HG03175 (cell line): ENCODE results near the gene VSIR.

Source experiments
- ATAC-seq: cut with Tn5 transposase; IDR thresholded peaks from one replicate; pipeline ENCODE4 v1.9.1; 2021; ENCODE audit warnings: mild to moderate bottlenecking, moderate library complexity; ENCODE audit not compliant: unreplicated experiment

The VSIR gene

DNA sequence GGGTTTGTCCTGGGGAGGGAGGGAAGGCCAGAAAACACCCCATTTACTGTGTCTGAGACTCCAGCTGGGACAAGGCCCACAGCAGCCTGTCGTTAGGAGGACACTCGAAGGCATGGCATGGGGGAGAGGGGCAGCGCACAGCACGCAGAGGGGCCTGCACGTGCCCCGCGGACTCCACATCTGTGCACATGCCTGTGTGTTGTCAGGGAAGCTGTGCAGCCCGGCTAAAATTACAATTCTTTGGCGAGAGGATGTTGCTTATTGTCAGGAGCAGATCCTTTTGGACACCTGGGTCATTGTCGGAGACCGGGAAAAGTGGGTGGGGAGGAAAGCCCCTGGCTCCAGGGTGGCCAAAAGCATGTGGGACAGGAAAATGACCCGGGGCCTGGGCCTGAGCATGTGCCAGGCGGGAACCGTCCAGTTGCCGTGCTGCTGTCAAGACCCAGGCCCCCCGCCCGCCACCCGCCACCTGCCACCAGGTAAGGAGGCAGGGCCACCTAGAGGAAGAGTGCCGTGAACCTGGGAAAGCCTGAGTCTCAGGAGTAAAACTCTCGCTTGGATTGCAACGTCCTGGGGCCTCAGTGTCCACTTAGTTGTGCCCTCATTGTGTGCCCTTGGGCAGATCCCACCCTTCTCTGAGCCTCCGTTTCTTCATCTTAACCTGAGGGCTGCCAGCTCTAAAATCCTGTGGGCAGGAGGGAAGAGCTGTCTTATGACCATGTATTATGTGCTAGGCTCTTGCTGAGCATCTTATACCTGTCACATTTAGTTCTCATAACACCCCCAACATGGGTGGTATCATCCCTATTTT is 7.2 kb downstream of the VSIR start:
- ATAC-seq, result no peak

DNA sequence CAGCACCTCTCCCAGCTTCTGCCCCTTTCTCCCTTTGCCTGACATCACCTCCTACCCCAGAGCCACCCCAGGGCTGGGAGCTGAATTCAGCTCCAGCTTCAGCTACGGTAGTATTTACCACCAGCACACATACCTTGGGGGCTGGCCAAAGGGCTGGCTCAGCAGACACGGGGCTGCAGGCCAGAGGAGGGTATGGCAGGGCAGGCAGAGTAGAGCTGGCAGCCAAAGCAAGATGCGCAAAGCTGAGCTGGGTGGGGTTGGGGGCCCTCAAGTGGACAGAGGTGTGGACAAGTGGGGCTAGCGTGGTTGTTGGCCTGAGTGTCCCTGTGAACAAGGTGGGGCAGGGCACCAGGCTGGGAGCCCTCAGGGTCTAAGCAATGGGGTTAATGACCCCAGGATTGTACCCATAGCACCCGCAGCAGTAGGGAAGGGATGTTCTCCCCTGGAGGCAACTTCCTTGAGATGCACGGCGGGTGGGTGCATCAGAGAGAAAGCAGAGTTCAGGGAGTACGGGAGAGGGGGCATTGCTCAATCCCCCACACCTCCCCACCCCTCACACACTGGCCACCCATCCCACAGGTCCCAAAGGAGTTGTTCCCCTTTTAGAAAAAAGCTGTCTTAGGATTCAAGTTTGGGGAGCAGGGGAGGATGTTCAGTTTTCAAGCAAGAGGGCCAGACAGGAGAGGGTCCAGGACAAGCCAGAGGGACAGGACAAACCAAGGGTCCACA is 8.0 kb downstream of the VSIR start:
- no peak for ATAC-seq

DNA sequence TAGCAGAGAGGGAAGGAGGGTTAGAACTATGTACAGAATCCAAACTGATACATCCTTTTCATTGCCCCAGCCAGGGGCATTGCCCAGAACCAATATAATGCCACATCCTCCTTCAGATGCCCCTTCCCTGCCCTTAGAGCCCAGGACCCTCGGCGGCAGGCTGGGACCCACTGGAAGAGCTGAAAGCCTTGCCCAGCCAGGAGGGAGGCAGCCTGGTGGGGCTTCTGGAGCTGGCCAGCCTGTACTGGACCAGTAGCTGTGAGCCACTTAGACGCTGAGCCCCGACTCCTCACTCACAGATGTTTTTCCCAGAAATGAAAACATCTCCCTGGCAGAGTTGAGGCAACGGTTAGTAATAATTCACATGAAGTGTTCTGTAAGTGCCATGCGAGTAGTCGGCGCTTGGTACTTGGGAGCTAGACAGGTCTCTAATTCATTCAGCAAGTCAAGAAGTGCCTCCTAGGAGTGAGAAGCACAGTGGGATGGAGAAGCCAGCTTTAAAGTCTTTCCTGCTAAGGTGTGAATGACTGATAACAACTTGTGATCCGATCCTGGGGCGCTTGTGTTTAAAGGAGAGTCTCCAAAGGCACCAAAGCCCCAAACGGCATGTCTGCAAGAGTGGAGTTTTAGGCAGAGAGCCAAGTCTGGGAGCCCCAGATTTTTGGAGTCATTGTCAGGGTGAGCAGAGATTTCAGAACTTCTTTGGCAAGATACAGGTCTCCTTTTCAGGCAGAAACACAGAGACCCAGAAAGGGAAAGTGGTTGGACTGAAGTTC is 9.8 kb downstream of the VSIR start:
- no peak for ATAC-seq

DNA sequence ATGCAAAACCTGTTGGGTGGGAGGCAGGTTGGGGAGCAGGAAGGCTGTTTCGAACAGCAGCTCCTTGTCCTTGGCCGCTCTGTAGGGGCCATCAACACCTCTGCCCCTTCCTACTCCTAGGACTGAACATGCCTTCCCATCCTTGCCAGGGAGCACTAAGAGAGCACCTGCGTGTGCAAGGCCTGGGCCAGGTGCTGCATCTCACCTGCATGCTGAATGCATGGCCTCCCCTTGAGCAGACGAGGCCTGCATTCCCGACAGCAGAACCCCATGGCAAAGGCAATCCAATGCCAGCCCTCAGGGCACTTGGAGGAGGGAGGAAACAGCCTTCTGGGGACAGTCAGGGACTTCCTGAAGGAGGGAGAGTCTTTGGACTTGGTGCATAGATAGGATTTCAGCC is 11.0 kb downstream of the VSIR start:
- ATAC-seq, result no peak

DNA sequence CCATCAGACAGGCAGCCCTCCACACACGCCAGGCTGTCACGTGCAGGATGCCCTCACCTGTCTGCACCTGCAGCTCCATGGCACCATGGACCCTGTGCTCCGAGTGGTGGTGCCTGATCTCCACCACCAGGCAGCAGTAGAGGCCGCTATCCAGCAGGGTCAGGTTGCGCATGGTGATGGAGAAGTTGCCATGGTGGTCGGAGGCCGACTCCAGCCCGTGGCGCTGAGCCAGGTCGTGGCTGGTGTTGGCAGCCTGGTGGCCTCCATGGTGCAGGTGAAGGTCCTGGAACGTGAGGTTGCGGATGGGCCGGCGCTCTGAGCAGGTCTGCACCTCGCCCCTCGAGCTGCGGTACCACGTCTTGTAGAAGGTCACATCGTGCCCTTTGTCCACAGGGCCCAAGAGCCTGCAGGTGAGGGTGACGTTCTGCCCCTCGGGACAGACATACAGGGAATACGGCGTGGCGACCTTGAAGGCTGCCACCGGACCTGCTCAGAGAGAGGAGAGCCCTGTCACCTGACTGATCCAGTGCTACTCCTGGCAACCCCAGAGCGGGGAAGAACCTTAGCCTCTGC is 11.7 kb downstream of the VSIR start:
- no peak for ATAC-seq

DNA sequence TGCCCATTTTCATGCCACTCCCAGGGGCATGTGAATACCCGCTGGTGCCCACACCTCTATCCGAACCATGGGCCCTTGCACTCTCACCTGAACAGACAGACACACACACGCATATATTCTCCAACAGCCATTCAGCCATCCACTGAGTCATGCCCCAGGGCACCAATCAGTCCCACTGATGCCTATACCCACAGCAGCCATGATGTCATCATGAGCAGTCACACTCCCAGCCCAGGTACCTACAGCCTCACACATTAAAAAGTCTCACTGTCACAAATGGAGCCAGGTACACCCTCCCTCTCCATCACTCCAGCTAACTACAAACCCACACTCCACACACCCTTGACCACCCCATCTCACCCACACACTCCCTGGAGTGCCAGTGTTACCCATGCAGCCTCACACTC is 12.2 kb downstream of the VSIR start:
- no peak for ATAC-seq

DNA sequence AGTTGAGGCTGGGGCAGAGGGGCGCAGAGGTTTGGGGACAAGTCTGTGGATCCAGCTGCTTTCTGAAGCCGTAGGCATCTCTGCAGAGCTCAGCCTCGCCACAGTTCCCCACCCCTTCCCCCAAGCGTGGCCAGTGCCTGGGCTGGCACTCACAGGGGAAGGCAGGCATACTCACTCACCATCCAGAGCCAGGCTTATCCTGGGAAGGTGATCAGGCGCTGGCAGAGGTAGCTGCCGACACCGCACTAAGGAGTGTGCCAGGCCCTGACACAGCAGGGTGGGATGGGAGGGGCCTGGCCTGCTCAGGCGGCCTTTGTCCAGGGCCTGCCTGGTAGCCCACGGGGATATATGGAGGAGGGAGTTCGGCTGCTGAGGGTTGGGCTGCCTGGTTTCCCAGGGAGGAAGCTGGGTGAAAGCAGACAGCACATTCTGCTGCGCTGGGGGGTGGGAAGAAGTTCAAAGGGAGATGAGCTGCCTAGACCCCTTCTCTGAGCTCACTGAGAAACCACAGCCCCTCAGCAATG is 15.9 kb downstream of the VSIR start:
- ATAC-seq, result no peak

DNA sequence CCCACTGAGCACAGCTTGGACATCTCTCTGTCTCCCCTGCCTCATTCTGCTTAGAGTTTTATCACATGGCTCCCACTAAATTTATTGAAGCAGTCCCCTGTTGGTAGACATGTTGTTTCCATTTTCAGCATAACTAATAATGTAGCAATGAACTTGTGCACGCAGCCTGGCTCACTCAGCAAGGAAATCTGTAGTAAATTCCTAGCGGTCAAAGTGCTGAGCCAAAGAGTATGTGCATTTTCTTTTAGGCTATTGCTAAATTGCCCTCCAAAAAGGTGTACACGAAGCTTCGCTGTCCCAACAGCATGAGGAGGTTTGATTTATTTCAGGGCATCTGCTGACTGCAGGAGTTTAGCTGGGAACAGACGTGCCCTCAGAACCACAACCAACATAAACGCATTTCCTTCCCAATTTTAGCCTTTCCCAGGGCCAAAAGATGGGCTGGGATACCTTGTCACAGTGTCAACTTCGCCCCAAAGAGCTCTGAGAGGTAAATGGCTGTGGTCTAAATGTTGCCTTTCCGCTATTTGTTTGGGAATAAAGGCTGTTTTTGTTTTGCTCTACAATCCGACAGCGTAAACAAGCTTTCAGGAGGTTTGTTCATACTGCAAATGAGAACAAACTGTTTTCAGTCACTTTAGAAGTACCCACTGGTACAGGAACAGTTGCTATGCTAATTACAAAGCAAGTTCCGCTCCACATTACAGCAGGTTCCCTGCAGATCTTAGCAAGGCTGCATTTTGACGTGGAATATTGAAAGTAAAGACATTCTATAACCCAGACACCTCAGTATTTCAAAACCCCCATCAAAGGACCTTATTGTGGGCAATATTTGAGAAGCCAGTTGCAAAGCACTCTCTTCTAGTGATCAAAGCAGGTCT is 16.8 kb downstream of the VSIR start:
- ATAC-seq, result no peak

DNA sequence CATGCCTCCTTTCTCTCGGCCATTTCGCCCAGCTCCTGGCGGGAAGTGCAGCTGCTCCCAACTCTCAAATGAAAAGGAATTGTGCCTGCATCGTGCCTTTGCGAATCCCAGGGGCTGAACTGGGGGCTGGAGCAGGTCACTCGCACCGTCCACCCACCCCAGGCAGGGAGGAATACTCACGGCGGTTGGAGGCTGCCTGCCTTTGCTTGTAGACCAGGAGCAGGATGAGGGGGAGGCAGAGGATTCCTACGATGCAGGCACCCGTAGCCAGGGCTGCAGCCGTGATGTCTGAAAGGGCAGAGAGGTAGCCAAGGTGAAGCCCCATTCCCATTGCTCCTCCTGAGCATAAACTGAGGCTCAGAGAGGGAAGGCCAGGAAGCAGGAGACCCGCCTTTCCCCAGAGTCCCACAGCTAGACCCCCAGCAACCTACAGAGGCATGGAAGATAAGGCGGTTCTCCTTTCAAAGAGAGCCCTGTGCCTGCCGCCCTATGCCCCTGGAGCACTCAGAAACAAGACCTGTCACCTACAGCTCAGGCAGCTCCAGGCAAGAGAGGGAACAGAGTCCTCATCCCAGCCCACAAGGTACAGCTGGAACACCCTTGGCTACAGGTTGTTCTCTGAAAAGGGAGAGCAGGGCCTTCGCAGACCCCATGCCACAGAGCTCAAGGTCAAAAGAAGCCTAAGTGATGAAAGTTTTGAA is 18.0 kb downstream of the VSIR start:
- no peak for ATAC-seq

DNA sequence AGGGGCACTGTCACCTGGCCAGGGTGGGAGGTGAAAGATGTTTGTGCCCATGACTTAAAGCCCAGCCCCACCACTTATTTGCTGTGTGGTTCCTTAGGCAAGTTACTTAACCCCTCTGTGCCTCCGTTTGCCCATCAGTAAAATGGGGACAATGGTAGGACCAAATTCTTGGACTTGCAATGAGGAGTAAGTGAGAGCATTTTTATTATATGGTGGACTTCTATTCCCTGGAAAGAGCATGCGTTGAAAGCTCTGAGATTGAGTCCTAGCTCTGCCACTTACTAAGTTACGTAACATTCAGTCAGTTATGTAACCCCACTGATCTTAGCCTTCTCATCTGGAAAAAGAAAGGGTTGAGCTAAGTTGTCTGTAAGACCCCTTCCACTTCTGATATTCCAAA is 18.8 kb downstream of the VSIR start:
- no peak for ATAC-seq

DNA sequence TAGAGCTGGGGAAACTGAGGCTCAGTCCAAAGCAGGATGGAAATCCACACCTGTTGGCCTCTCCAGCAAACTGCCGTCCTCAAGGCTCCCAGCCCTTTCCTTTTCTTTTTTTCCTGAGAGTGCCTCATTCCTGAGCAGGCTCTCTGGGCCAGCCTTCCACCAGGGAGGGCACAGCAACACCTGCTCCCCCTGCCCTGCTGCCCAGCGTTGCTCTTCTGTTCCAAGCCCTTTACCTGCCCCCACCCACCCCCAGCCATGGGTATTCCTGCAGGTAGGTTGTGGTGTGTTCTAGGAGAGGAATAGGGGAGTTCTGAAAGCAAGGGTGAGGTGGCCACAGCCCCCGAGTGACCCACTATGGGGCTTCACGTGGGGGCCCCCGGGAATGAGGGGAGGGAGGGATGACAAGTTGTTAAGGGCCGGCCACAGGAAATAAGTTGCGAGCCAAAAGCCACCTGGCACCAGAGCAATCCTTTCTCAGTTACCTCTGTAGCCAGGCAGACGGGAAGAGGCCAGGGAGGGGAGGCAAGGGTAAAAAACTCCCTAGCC is 19.3 kb downstream of the VSIR start:
- no peak for ATAC-seq

DNA sequence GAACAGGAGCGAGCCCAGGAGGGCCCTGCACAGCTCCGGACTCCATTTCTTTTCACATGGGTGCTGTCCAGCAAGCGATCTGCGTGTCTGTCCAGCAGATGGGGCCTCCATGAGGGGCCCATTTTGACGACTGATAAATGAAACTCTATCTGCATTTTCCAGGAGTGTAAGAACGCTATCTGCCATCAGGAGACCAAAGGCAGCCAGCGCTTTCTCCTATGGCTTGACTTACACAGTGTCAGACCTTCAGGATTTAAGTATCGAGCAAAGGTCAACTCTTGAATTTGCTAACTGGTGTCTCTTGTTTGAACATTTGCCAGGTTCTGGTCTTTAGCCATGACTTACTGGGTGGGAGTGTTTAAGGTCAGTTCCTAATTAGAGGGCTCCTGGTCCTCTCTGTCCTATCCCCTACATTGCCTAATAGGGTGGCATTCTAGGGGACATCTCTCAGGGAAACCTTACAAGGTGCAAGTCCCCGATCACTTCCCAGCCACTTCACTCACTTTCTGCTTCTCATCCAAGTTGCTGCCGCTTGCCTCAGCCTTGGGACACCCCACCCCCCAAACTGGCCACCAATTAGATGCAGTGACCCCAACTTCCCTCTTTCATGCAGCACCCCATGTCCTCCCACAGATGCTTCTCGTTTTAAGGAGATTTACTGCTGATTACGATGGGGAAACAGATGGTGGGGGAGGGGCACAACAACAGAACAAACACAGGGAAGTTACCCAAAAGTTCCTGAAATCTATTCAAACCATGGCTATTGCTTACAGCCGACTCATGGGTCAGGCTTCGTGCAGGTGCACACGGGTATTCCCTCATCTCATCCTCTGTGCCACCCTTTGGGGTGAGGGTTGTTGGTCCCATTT is 20.0 kb downstream of the VSIR start:
- ATAC-seq, result no peak

DNA sequence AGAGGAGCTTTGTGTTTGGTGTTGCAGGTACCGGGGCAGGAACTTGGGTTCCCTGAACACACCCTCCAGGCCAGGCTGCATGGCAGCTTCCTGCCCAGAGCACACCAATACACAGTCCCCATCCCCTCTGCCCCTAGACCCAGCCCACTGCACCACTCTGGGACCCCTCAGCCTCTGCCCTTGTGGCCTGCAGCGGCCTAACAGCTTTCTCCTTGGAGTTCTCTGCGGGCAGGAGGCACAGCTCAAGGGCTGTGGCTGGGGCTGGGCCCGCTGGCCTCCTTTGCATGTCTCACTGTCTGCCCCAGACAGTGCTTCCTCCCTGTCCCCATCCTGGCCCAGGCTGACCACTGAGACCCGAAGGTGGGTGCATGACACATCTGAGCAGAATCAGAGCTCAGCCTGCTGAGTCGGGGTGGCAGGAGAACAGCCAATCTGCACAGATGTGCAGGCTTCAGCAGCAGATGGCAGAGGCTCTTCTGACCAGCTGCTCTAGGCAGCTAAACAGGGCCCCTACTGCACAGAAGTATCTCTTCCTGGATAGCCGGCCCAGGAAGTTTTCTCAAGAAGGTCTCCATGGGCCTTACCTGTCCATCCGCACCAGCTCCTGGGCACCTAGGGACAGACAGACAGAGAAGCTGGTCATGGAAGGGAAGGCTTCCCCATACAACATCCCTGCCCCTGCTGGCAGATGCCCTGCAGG is 20.8 kb downstream of the VSIR start:
- ATAC-seq, result no peak

DNA sequence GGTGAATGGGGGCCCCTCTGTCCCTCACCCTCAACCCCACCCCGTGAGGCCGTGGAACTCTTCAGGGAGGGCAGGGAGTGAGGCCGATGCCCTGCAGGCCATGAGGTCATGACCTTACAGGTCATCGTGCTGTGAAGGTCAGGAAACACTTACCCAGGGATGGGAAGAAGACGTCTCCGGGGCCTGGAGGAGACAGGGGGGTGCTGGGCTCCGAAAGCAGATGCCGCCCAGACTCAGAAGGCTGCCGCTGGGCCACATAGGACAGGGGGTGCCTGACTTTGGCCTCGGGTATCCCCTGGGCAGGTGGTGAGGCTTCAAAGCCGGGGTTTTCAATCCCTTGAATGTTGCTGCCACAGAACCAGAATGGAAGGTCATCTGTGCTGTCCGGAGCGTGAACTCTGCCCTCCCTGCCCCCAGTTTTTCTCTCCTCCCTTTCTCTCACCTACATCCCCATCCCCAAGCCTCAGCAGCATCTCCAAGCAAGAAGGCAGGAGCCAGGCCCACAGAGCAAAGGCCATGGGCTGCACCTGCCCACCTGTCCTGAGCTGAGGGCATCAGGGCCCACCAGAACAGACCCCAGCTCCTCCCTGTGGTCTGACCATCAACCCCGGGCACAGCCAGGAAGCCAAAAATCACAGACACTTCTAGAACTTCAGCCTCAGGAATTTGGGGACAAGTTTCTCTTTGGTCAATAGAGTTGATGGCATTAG is 21.6 kb downstream of the VSIR start:
- no peak for ATAC-seq

DNA sequence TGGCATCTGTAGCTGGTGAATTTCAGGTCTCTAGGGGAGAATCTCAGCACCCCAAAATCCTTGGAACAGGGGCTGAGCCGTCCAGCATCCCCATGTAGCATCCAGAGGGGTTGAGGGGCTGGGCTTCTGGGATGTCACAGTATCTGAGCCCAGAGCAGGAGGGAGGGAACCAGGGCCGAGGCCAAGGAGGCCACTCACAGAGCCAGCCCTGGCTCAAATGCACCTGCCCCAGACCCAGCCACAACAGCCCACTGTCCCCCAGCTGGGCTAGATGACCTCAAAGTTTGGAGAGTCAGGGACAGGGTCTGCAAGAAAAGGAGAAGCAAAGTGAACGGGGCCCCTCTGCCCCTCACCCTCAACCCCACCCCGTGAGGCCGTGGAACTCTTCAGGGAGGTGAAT is 22.3 kb downstream of the VSIR start:
- no peak for ATAC-seq

DNA sequence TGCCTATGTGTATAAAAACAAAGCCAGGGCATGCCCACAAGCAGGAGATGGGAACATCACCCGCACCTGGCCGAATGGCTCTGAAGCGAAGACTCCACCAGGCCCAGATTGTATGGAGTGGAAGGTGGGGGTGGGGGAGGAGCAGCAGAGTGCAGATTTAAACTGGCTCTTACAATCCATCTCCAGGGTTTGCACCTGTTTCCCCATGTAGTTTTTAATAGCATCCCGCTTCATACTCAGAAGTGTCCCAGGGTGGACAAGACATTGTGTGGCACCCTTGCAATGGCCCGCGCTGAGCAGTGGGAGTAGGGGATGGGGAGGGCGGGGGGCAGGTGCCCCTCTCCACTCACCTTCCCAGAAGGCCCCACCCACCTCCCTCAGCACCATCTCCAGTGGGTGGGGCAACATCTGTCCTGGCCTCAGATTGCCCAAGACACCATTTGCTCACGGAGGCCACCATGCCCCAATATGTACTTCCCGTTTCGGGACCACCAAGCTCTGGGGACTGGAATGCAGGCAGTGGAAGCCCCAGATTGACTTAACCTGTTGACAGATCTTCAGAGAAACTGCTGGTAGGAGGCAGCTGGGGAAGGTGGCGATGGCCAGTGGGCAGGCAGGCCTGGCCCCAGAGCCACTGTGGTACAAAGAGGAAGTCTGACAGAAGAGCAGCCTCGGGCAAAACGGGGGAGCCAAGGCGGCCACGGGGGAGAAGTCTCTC is 23.0 kb downstream of the VSIR start:
- ATAC-seq, result no peak
